ENCODE measurements around the gene ID2. TPM values are rescaled to one million over a fixed set of nuclear protein-coding genes. Genes with fewer than 3 reads are reported as not detected.

ID2 gene
- total RNA-seq, 4 donors from 2014 or later, result 329 to 437 (median 382) TPM

DNA sequence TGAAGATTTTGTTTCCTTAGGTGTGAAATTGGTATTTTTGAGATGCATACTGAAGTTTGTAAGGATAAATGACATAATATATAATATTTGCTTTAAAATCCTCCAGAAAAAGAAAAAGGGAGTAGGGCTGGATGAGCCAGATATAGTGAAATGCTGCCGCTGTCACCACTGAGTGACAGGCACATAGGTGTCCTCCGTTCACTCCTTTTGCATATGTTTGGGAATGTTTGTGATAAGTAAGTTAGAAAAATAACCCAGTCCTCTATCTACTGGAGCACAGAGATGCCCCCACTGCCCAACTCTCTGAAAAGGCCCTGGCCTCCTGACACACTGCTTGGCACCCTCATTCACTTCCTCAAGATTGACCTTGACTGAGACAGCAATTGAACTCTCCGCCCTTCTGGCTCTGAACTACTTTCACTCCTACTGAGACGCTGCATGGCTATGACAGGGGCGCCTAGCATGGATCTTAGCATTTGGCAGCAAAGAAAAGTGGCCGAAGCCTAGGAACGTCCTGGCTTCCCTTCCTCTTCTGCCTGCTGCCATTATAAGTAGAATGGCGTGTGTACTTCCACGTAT lies 10.1 kb downstream of the ID2 start:
- no peak overlapping the region for H3K4me3 ChIP-seq
- no peaks in the 10 kb centered on the region for H3K9me3 ChIP-seq
- H3K36me3 ChIP-seq, result no peaks in the 10 kb centered on the region
- peaks cover 0 to 10% (median 7%) of the 10 kb centered on the region in 4 donors for H3K4me1 ChIP-seq
- WGBS, 2 donors (ENCODE audit: low coverage in 1 of 2), result 92 to 94% methylated on average over 9 of the region's 9 CpGs
- in situ Hi-C loops (cut with MboI; ENCODE audit: low pct_ligation_motif_present in 1 of 4, low pct_unique_long_range_greater_than_20kb in 1 of 4, low sequenced_read_pairs in 3 of 4) (no loop called here), intact Hi-C loops (cut with DNase I; ENCODE audit: low total_unique reads) (no loop called here)
- no peak for TF ChIP-seq EP300 (IDR thresholded peaks at IDR 0.05; ENCODE audit: low read depth)
- no peak for TF ChIP-seq POLR2A (IDR thresholded peaks at IDR 0.05)
- TF ChIP-seq, protein P1, sequence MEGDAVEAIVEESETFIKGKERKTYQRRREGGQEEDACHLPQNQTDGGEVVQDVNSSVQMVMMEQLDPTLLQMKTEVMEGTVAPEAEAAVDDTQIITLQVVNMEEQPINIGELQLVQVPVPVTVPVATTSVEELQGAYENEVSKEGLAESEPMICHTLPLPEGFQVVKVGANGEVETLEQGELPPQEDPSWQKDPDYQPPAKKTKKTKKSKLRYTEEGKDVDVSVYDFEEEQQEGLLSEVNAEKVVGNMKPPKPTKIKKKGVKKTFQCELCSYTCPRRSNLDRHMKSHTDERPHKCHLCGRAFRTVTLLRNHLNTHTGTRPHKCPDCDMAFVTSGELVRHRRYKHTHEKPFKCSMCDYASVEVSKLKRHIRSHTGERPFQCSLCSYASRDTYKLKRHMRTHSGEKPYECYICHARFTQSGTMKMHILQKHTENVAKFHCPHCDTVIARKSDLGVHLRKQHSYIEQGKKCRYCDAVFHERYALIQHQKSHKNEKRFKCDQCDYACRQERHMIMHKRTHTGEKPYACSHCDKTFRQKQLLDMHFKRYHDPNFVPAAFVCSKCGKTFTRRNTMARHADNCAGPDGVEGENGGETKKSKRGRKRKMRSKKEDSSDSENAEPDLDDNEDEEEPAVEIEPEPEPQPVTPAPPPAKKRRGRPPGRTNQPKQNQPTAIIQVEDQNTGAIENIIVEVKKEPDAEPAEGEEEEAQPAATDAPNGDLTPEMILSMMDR (IDR thresholded peaks at IDR 0.05), result no peak
- TF ChIP-seq POLR2AphosphoS5 (IDR thresholded peaks at IDR 0.05), result no peak
- H3K27ac ChIP-seq, result no peak overlapping the region
- peaks cover 2% of the 10 kb centered on the region for H3K27me3 ChIP-seq
- DNase-seq, result no peak

DNA sequence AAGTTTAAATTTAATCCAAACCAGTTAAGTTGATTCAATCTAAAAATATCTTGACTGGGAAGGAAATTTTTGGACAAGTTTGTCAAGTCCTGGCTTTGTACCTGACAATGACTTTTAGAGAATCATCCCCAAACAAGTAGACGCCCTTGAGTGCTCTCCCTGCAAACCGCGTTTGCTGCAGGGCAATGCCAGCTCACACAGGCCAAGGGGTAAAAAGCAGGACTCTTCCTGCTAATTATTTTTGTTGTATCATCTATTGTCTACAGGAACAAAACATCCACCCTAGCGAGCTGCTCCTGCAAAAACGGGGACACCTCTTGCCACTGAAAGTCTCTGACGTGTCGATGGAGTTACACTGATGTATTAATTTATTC lies 10.9 kb downstream of the ID2 start:
- intact Hi-C loops (cut with DNase I; ENCODE audit: low total_unique reads) (no loop called here), in situ Hi-C loops (cut with MboI; ENCODE audit: low pct_ligation_motif_present in 1 of 4, low pct_unique_long_range_greater_than_20kb in 1 of 4, low sequenced_read_pairs in 3 of 4) (no loop called here)
- H3K4me1 ChIP-seq, result peaks cover 0 to 10% (median 7%) of the 10 kb centered on the region in 4 donors
- peaks cover 2% of the 10 kb centered on the region for H3K27me3 ChIP-seq
- no peak for TF ChIP-seq EP300 (IDR thresholded peaks at IDR 0.05; ENCODE audit: low read depth)
- TF ChIP-seq, protein P1 (IDR thresholded peaks at IDR 0.05), result no peak
- TF ChIP-seq POLR2A (IDR thresholded peaks at IDR 0.05), result no peak
- no peak for TF ChIP-seq POLR2AphosphoS5 (IDR thresholded peaks at IDR 0.05)
- no peak for DNase-seq
- WGBS, 2 donors (ENCODE audit: low coverage in 1 of 2), result 46 to 69% methylated on average over 3 to 7 of the region's 7 CpGs
- no peaks in the 10 kb centered on the region for H3K9me3 ChIP-seq
- H3K4me3 ChIP-seq, result peak overlapping the region in 2 of 4 donors; percentile 17 to 31
- no peak overlapping the region for H3K27ac ChIP-seq
- H3K36me3 ChIP-seq, result no peaks in the 10 kb centered on the region

DNA sequence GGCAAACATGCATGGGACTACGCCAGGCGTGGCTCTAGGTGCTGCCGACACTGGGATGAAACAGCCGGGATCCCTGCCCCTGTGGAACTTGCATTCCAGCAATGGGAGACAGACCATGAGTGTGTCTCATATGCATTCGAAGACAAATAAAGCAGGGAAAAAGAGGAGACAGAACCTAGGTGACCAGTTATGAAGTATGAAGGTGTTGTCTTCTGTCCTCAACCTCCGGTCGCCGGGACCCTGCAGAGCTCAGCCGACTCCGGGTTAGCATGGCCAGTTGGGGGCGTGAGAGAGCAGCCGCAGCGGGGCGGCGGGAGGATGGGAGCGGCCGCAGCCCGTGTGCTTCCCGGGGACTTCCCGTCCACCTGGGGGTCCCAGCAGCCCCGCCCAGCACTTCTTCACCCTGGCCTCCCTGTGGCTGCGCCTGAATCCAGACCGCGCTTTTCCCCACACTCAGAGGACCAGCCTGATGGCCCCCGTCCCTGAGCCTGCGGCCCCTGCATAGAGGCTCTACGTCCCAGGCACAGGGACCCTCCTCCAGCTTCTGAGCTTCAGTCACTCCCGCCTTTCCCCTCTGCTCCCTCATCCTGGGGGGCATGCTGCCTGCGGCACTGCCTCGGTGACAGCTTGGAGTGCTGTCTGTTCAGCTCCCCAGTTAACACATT lies 11.4 kb downstream of the ID2 start:
- peaks cover 0 to 10% (median 7%) of the 10 kb centered on the region in 4 donors for H3K4me1 ChIP-seq
- in situ Hi-C loops (cut with MboI; ENCODE audit: low pct_ligation_motif_present in 1 of 4, low pct_unique_long_range_greater_than_20kb in 1 of 4, low sequenced_read_pairs in 3 of 4) (no loop called here), intact Hi-C loops (cut with DNase I; ENCODE audit: low total_unique reads) (no loop called here)
- TF ChIP-seq POLR2A (IDR thresholded peaks at IDR 0.05) (no peak), POLR2AphosphoS5 (IDR thresholded peaks at IDR 0.05) (no peak)
- TF ChIP-seq, protein P1 (IDR thresholded peaks at IDR 0.05), result peak; percentile 50 to 71 (median 64)
- H3K36me3 ChIP-seq, result no peaks in the 10 kb centered on the region
- no peaks in the 10 kb centered on the region for H3K9me3 ChIP-seq
- H3K4me3 ChIP-seq, result peak overlapping the region in 2 of 4 donors; percentile 17 to 31
- peaks cover 2% of the 10 kb centered on the region for H3K27me3 ChIP-seq
- DNase-seq, result peak; percentile 62
- 20 to 23% methylated on average over 4 to 30 of the region's 30 CpGs for WGBS, 2 donors (ENCODE audit: low coverage in 1 of 2)
- no peak overlapping the region for H3K27ac ChIP-seq

DNA sequence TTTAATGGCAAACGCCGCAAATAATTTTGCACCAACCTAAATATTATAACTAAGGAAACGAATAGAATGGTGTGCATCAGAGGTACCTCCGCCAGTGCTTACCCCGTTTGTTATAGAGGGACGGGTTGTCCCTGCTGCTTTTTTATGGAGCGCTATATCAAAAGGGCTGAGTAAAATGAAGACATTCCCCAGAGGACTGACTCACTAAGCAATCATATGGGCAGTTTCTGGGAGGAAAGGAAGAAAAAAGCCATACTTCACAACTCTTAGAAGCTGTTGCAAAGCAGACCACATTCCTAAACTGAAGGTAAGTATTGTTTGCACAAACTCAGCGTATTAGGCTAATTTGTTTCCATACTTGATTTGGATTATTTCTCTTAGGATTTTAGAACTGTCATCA lies 12.9 kb downstream of the ID2 start:
- TF ChIP-seq POLR2AphosphoS5 (IDR thresholded peaks at IDR 0.05) (no peak), POLR2A (IDR thresholded peaks at IDR 0.05) (no peak), EP300 (IDR thresholded peaks at IDR 0.05; ENCODE audit: low read depth) (no peak)
- TF ChIP-seq, protein P1 (IDR thresholded peaks at IDR 0.05), result no peak
- no peaks in the 10 kb centered on the region for H3K36me3 ChIP-seq
- no peak overlapping the region for H3K4me3 ChIP-seq
- no peaks in the 10 kb centered on the region for H3K9me3 ChIP-seq
- peaks cover 0 to 10% (median 7%) of the 10 kb centered on the region in 4 donors for H3K4me1 ChIP-seq
- no peak overlapping the region for H3K27ac ChIP-seq
- in situ Hi-C loops (cut with MboI; ENCODE audit: low pct_ligation_motif_present in 1 of 4, low pct_unique_long_range_greater_than_20kb in 1 of 4, low sequenced_read_pairs in 3 of 4), result no loop called here
- WGBS, 2 donors (ENCODE audit: low coverage in 1 of 2), result 77 to 79% methylated on average over 8 of the region's 8 CpGs
- DNase-seq, result no peak
- peaks cover 2% of the 10 kb centered on the region for H3K27me3 ChIP-seq
- intact Hi-C loops (cut with DNase I; ENCODE audit: low total_unique reads), result no loop called here

Measured in transverse colon (tissue), 4 donors.